Neural cell (in vitro differentiated cells): ENCODE results near the gene SLC4A2.

Experiments used
- EP300 ChIP-seq: fragments of 450-650 bp; conservative IDR thresholded peaks from 2 replicates; pipeline ENCODE4 v1.6.1; 2014; ENCODE audit warnings: antibody characterized with exemption, mild to moderate bottlenecking, moderate library complexity; ENCODE audit not compliant: poor library complexity, severe bottlenecking
- EZH2 ChIP-seq: fragments of 200-600, 300-800 bp; shearing (Covaris generic), sonication (generic); IDR thresholded peaks from 2 replicates; pipeline ENCODE4 v1.6.1; 2014; ENCODE audit warnings: antibody characterized with exemption, low read length, borderline replicate concordance, mild to moderate bottlenecking; ENCODE audit not compliant: insufficient read depth, poor library complexity, severe bottlenecking
- MXI1 ChIP-seq: fragments of 450-650 bp; conservative IDR thresholded peaks from 2 replicates; pipeline ENCODE4 v1.6.1; 2014; ENCODE audit warnings: antibody characterized with exemption, mild to moderate bottlenecking; ENCODE audit not compliant: poor library complexity, severe bottlenecking
- POLR2AphosphoS5 ChIP-seq: IDR thresholded peaks from 2 replicates; pipeline ENCODE4 v1.6.1; 2012
- RAD21 ChIP-seq: fragments of 450-650 bp; conservative IDR thresholded peaks from 2 replicates; pipeline ENCODE4 v1.6.1; 2014; ENCODE audit warnings: antibody characterized with exemption, mild to moderate bottlenecking, moderate library complexity
- SMC3 ChIP-seq: fragments of 450-650 bp; conservative IDR thresholded peaks from 2 replicates; pipeline ENCODE4 v1.6.1; 2014; ENCODE audit warnings: antibody characterized with exemption, mild to moderate bottlenecking, moderate library complexity; ENCODE audit not compliant: poor library complexity
- TF ChIP-seq, protein P1 (sequence below): fragments of 450-650 bp; IDR thresholded peaks from 2 replicates; pipeline ENCODE4 v1.5.1; 2014; ENCODE audit warnings: antibody characterized with exemption, mild to moderate bottlenecking, moderate library complexity; ENCODE audit not compliant: poor library complexity, severe bottlenecking
- TF ChIP-seq, protein P2 (sequence below): IDR thresholded peaks from 2 replicates; pipeline ENCODE4 v1.6.1; 2012; ENCODE audit warnings: borderline replicate concordance

DNA sequence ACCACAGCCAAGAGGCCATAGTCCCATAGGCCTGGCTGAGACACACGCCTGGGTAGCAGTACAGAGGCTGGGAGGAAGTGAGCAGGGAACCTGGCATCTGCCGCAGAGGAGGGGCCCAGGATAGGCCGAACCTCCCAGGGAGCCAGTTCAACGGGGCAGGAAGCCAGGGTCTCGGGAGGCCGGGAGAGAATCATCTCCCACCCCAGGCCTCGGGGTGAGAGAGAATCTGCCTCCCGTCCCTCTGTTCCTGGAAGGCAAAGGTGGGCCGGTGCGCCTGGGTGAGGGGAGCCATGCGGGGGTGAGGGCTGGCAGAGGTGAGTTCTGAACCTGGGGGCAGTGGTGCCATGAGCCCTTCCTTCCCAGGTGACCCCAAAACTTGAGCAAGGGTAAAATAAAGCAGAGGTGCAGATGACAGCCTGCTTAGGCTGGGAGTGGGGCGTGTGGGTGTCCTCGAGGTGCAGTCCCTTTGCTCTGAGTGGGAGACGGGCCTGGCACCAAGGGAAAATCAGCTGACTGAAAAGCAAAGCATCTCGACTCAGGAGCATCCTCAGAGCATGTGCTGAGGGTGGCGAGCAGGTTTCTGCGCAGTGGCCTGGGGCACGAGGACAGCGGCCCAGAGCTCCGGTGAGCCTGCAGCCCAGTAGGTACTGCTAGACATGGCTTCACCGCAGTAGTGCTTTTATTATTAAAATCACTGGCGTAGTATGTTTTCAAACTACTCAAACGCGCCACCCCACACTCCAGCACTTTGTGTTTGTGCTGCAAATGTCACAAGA is 42.4 kb downstream of the SLC4A2 start:
- TF ChIP-seq, protein P1, sequence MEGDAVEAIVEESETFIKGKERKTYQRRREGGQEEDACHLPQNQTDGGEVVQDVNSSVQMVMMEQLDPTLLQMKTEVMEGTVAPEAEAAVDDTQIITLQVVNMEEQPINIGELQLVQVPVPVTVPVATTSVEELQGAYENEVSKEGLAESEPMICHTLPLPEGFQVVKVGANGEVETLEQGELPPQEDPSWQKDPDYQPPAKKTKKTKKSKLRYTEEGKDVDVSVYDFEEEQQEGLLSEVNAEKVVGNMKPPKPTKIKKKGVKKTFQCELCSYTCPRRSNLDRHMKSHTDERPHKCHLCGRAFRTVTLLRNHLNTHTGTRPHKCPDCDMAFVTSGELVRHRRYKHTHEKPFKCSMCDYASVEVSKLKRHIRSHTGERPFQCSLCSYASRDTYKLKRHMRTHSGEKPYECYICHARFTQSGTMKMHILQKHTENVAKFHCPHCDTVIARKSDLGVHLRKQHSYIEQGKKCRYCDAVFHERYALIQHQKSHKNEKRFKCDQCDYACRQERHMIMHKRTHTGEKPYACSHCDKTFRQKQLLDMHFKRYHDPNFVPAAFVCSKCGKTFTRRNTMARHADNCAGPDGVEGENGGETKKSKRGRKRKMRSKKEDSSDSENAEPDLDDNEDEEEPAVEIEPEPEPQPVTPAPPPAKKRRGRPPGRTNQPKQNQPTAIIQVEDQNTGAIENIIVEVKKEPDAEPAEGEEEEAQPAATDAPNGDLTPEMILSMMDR: no peak
- TF ChIP-seq EP300: no peak
- no peak for TF ChIP-seq POLR2AphosphoS5
- TF ChIP-seq MXI1: no peak
- no peak for TF ChIP-seq EZH2
- no peak for TF ChIP-seq RAD21
- TF ChIP-seq, protein P2, sequence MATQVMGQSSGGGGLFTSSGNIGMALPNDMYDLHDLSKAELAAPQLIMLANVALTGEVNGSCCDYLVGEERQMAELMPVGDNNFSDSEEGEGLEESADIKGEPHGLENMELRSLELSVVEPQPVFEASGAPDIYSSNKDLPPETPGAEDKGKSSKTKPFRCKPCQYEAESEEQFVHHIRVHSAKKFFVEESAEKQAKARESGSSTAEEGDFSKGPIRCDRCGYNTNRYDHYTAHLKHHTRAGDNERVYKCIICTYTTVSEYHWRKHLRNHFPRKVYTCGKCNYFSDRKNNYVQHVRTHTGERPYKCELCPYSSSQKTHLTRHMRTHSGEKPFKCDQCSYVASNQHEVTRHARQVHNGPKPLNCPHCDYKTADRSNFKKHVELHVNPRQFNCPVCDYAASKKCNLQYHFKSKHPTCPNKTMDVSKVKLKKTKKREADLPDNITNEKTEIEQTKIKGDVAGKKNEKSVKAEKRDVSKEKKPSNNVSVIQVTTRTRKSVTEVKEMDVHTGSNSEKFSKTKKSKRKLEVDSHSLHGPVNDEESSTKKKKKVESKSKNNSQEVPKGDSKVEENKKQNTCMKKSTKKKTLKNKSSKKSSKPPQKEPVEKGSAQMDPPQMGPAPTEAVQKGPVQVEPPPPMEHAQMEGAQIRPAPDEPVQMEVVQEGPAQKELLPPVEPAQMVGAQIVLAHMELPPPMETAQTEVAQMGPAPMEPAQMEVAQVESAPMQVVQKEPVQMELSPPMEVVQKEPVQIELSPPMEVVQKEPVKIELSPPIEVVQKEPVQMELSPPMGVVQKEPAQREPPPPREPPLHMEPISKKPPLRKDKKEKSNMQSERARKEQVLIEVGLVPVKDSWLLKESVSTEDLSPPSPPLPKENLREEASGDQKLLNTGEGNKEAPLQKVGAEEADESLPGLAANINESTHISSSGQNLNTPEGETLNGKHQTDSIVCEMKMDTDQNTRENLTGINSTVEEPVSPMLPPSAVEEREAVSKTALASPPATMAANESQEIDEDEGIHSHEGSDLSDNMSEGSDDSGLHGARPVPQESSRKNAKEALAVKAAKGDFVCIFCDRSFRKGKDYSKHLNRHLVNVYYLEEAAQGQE: no peak
- TF ChIP-seq SMC3: no peak
